A549 (cell line): ENCODE data around the gene SLC35D2. TPM values are rescaled to one million over a fixed set of nuclear protein-coding genes. Genes with fewer than 3 reads are reported as not detected.
"Not testable (repeated sequence)": the region's sequence is repeated elsewhere in the genome, so short reads cannot be mapped to it uniquely, and the experiment has no call there.

Source experiments
- ATAC-seq, 2 experiments: fragments of 200-7000 bp in 1 of 2; fragments of >200 bp in 1 of 2; cut with Nextera tagmentation in 1 of 2; cut with Tn5 transposase in 1 of 2; 3 replicates each; pipeline versions ENCODE4 v1.8.0 to v1.9.1; 2018 to 2020; ENCODE audit warnings: mild to moderate bottlenecking in 1 of 2, moderate library complexity in 1 of 2
- CTCF ChIA-PET: fragments of 300-600 bp; sonication (Branson Sonifier 250); formaldehyde crosslinking; extraction: SDS; loops from one replicate; lab custom pipeline; 2021; ENCODE audit warnings: antibody characterized with exemption, inconsistent platforms; lab: Yijun Ruan, JAX
- POLR2A ChIA-PET: fragments of 350-600 bp; formaldehyde crosslinking; extraction: SDS; loops from one replicate; lab custom pipeline; 2021; ENCODE audit warnings: antibody characterized with exemption, inconsistent platforms; lab: Yijun Ruan, JAX
- DNase-seq, 2 experiments: peaks; one replicate each; pipeline versions ENCODE4 v3.0.0 to v3.0.0-alpha.2; 2011 to 2016; ENCODE audit warnings: low read depth in 1 of 2, low spot score in 1 of 2
- FAIRE-seq: peaks from 2 replicates; lab custom pipeline; 2011; peaks lifted over from hg19 to GRCh38; lab: Jason Lieb, UNC
- H3K27ac ChIP-seq, 2 experiments: fragments of >200 bp; sonication (Bioruptor Twin); formaldehyde crosslinking; 3 replicates each; pipeline ENCODE4 v1.5.1; 2016 to 2017
- H3K4me1 ChIP-seq: fragments of >200 bp; sonication (Bioruptor Twin); formaldehyde crosslinking; 3 replicates; pipeline ENCODE4 v1.6.1; 2016
- H3K4me2 ChIP-seq: fragments of >200 bp; sonication (Bioruptor Twin); formaldehyde crosslinking; 3 replicates; pipeline ENCODE4 v1.6.1; 2016
- H3K4me3 ChIP-seq: fragments of >200 bp; sonication (Bioruptor Twin); formaldehyde crosslinking; 3 replicates; pipeline ENCODE4 v1.5.1; 2016
- H3K9me3 ChIP-seq: fragments of >200 bp; sonication (Bioruptor Twin); formaldehyde crosslinking; 3 replicates; pipeline ENCODE4 v1.6.1; 2016
- BHLHE40 ChIP-seq: IDR thresholded peaks from 2 replicates; pipeline ENCODE4 v1.6.1; 2012; ENCODE audit warnings: low read depth, low read length, inconsistent platforms
- EHMT2 ChIP-seq: fragments of 200-600 bp; sonication (generic); IDR thresholded peaks from 2 replicates; pipeline ENCODE4 v1.6.1; 2016; ENCODE audit warnings: antibody characterized with exemption, low read depth, mild to moderate bottlenecking, moderate library complexity
- EP300 ChIP-seq, 2 experiments: fragments of >200 bp; sonication (Bioruptor Twin); formaldehyde crosslinking; IDR thresholded peaks; 2 replicates in 1 of 2; 3 replicates in 1 of 2; pipeline ENCODE4 v1.6.1; 2016 to 2017
- HOXA7 ChIP-seq: fragments of 250-450 bp; sonication (Bioruptor Pico); IDR thresholded peaks from 2 replicates; pipeline ENCODE4 v1.5.0; 2020; ENCODE audit warnings: mild to moderate bottlenecking, moderate library complexity
- HOXB13 ChIP-seq: fragments of 250-450 bp; sonication (Bioruptor Pico); IDR thresholded peaks from 2 replicates; pipeline ENCODE4 v1.5.0; 2020; ENCODE audit warnings: low read depth, mild to moderate bottlenecking, moderate library complexity
- JUN ChIP-seq, 2 experiments: fragments of >200 bp; sonication (Bioruptor Twin); formaldehyde crosslinking; IDR thresholded peaks; 2 replicates in 1 of 2; 3 replicates in 1 of 2; pipeline ENCODE4 v1.6.1; 2016 to 2017
- JUNB ChIP-seq: fragments of >200 bp; sonication (Bioruptor Twin); formaldehyde crosslinking; IDR thresholded peaks from 2 replicates; pipeline ENCODE4 v1.6.1; 2016
- KDM1A ChIP-seq: fragments of 200-600 bp; sonication (generic); IDR thresholded peaks from 2 replicates; pipeline ENCODE4 v1.6.1; 2016; ENCODE audit warnings: low read depth, mild to moderate bottlenecking
- MAZ ChIP-seq: fragments of 150-350 bp; IDR thresholded peaks from 2 replicates; pipeline ENCODE4 v1.6.1; 2014; ENCODE audit warnings: antibody characterized with exemption, low read depth, low read length, borderline replicate concordance
- NPAS2 ChIP-seq: fragments of 250-450 bp; sonication (Bioruptor Pico); IDR thresholded peaks from 2 replicates; pipeline ENCODE4 v1.8.0; 2022; ENCODE audit warnings: mild to moderate bottlenecking, moderate library complexity, borderline replicate concordance
- NR3C1 ChIP-seq: fragments of >200 bp; sonication (Bioruptor Twin); formaldehyde crosslinking; IDR thresholded peaks from 3 replicates; pipeline ENCODE4 v1.6.1; 2017
- PHF8 ChIP-seq: fragments of 200-600 bp; sonication (generic); IDR thresholded peaks from 2 replicates; pipeline ENCODE4 v1.6.1; 2016; ENCODE audit warnings: low read depth, mild to moderate bottlenecking, antibody characterized with exemption, moderate library complexity, borderline replicate concordance
- RARB ChIP-seq: fragments of 250-450 bp; sonication (Bioruptor Pico); IDR thresholded peaks from 2 replicates; pipeline ENCODE4 v1.8.0; 2021; ENCODE audit warnings: mild to moderate bottlenecking, moderate library complexity
- RCOR1 ChIP-seq: fragments of 150-350 bp; IDR thresholded peaks from 2 replicates; pipeline ENCODE4 v1.6.1; 2014; ENCODE audit warnings: antibody characterized with exemption, low read length, low read depth
- ZC3H11A ChIP-seq: fragments of 450-650 bp; IDR thresholded peaks from 2 replicates; pipeline ENCODE4 v1.6.1; 2014; ENCODE audit warnings: antibody characterized with exemption, mild to moderate bottlenecking
- WGBS: methylation state at CpG from one replicate; pipeline ENCODE4 v1.1.6; 2017; ENCODE audit errors: missing lambda C conversion rate; 5-methylcytosine and 5-hydroxymethylcytosine counted together
- polyA plus RNA-seq, 4 experiments: library from polyadenylated mRNA; depleted of rRNA in 3 of 4; stranded (reverse); fragments of >200 nt; fragmentation: RNase III in 1 of 4; extraction: RNeasy Plus Mini Kit Qiagen cat#74134 plus additional on column Dnase treatment in 1 of 4; gene quantifications; 2 replicates in 3 of 4; 3 replicates in 1 of 4; pipeline ENCODE4 v1.2.3, GENCODE V29; 2011 to 2017
- TF ChIP-seq, protein P1 (sequence below): fragments of 450-650 bp; IDR thresholded peaks from 2 replicates; pipeline ENCODE4 v1.6.1; 2014; ENCODE audit warnings: antibody characterized with exemption
- TF ChIP-seq, protein P2 (sequence below): IDR thresholded peaks from 2 replicates; pipeline ENCODE4 v1.6.1; 2012
- TF ChIP-seq, protein P3 (sequence below): fragments of >200 bp; sonication (Bioruptor Twin); formaldehyde crosslinking; IDR thresholded peaks from 3 replicates; pipeline ENCODE4 v1.5.1; 2016

Gene SLC35D2
- polyA plus RNA-seq, 2 of the 4 experiments (the other 2 are of a cell fraction), result 13.8 to 29.8 TPM

DNA sequence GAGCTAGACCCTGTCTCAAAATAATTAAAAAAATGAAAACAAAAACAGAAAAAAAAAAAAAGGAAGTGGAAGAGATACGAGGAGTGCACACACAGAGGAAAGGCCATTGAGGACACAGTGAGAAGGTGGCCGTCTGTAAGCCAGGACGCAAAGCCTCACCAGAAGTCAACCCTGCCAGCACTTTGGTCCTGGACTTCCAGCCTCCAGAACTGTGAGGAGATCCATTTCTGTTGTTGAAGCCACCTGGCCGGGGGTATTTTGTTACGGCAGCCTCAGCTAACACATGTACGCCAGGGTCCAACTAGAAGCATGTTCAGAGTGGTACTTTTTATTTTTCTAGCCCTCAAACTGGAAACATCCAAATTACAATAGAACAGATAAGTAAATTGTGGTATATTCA lies 21.8 kb downstream of the SLC35D2 start:
- FAIRE-seq (no peak), DNase-seq (no peak), ATAC-seq (no peak)
- Histone ChIP-seq H3K27ac (no peak overlapping the region), H3K4me2 (no peak overlapping the region), H3K4me3 (no peak overlapping the region), H3K4me1 (no peaks in the 10 kb centered on the region), H3K9me3 (no peaks in the 10 kb centered on the region)
- 91% methylated on average over 6 of the region's 6 CpGs for WGBS
- ChIA-PET CTCF (interaction anchor here (0.8 to 1.0 kb wide), 2 partner anchors 29 to 30 kb away, joined by 3 read pairs; no protein-coding TSS in a partner anchor), POLR2A (no interaction called here)
- TF ChIP-seq RCOR1 (no peak), ZC3H11A (no peak), MAZ (no peak), JUN (IDR thresholded peaks at IDR 0.05) (no peak), HOXA7 (no peak), KDM1A (no peak), EP300 (IDR thresholded peaks at IDR 0.05) (no peak), JUNB (no peak), BHLHE40 (no peak)
- TF ChIP-seq, protein P1, sequence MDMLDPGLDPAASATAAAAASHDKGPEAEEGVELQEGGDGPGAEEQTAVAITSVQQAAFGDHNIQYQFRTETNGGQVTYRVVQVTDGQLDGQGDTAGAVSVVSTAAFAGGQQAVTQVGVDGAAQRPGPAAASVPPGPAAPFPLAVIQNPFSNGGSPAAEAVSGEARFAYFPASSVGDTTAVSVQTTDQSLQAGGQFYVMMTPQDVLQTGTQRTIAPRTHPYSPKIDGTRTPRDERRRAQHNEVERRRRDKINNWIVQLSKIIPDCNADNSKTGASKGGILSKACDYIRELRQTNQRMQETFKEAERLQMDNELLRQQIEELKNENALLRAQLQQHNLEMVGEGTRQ, result no peak

- H3K27ac ChIP-seq, result no peak overlapping the region
- no peak for ATAC-seq
- TF ChIP-seq PHF8, result no peak
- TF ChIP-seq, protein P2, sequence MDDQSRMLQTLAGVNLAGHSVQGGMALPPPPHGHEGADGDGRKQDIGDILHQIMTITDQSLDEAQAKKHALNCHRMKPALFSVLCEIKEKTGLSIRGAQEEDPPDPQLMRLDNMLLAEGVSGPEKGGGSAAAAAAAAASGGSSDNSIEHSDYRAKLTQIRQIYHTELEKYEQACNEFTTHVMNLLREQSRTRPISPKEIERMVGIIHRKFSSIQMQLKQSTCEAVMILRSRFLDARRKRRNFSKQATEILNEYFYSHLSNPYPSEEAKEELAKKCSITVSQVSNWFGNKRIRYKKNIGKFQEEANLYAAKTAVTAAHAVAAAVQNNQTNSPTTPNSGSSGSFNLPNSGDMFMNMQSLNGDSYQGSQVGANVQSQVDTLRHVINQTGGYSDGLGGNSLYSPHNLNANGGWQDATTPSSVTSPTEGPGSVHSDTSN, result no peak
- no peak for TF ChIP-seq RARB (CRISPR knock-in tag)
- TF ChIP-seq NPAS2 (CRISPR knock-in tag), result no peak
- no peak for TF ChIP-seq EP300 (IDR thresholded peaks at IDR 0.05)
- no peak for TF ChIP-seq NR3C1
- TF ChIP-seq, all 56 proteins: peak for 0
- Histone ChIP-seq H3K4me3 (no peak overlapping the region), H3K4me1 (no peaks in the 10 kb centered on the region), H3K9me3 (no peaks in the 10 kb centered on the region), H3K4me2 (no peak overlapping the region)
- DNase-seq (no peak), FAIRE-seq (no peak)
- 84% methylated on average over 2 of the region's 2 CpGs for WGBS
- POLR2A ChIA-PET, result interaction anchor here (0.7 kb wide), 1 partner anchor 11 kb away, joined by 4 read pairs; no protein-coding TSS in a partner anchor
- CTCF ChIA-PET, result interaction anchor here (0.8 to 1.0 kb wide), 2 partner anchors 28 to 31 kb away, joined by 3 read pairs; no protein-coding TSS in a partner anchor
Observed at GRCh38 chr9:96360976-96361375, 22.5 kb downstream of the SLC35D2 start.

DNA sequence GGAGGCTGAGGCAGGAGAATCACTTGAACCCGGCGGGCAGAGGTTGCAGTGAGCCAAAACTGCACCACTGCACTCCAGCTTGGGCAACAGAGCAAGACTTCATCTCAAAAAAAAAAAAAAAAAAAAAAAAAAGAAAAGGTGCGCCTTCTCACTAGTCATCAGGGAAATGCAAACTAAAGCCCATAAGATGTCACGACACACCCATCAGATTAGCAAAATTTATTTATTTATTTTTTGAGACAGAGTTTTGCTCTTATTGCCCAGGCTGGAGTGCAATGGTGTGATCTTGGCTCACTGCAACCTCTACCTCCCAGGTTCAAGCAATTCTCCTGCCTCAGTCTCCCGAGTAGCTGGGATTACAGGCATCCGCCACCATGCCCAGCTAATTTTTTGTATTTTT lies 23.0 kb downstream of the SLC35D2 start:
- H3K4me3 ChIP-seq, FAIRE-seq, H3K4me1 ChIP-seq, ATAC-seq, H3K27ac ChIP-seq, H3K4me2 ChIP-seq, H3K9me3 ChIP-seq, DNase-seq: not testable (repeated sequence)
- ChIA-PET POLR2A (interaction anchor here (0.7 kb wide), 2 partner anchors 12 to 21 kb away, joined by 4 to 9 read pairs; no protein-coding TSS in a partner anchor), CTCF (interaction anchor here (0.9 kb wide), 1 partner anchor 8 kb away, joined by 3 read pairs; no protein-coding TSS in a partner anchor)
- 96% methylated on average over 6 of the region's 6 CpGs for WGBS

DNA sequence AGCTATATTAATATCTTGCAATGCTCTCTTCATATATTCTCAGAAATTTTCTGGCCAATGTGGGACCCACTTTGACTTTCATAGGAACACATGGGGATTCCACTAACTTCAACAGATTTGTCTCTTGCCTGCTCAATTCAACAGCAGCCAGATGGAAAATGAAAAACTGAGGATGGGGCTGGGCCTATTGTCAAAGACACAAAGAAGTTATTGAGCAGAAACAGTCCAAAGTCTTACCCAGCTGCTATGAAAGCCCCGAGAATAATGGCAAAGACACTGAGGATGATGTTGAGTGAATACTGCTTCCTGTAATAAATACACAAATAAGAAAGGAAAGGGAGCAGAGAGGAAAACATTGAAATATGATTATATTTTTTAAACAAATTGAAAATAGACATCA lies 32.6 kb downstream of the SLC35D2 start:
- CTCF ChIA-PET, result interaction anchor here (1.1 to 1.4 kb wide), 3 partner anchors 17 to 34 kb away, joined by 3 read pairs; no protein-coding TSS in a partner anchor
- no peak for ATAC-seq
- 91% methylated on average over 1 of the region's 1 CpG for WGBS

More for the DNA sequence above, 32.6 kb downstream of the SLC35D2 start:
- POLR2A ChIA-PET, result no interaction called here
- H3K4me3 ChIP-seq, result no peak overlapping the region
- no peak overlapping the region for H3K4me2 ChIP-seq
- H3K9me3 ChIP-seq, result peaks cover 6% of the 10 kb centered on the region; the same call in 1 of the 3 replicates
- DNase-seq (no peak), FAIRE-seq (no peak)
- no peaks in the 10 kb centered on the region for H3K4me1 ChIP-seq
- H3K27ac ChIP-seq, result no peak overlapping the region
- TF ChIP-seq HOXB13 (CRISPR knock-in tag) (no peak), KDM1A (no peak), JUN (IDR thresholded peaks at IDR 0.05) (no peak), EHMT2 (no peak)
- TF ChIP-seq, protein P1, result no peak
- TF ChIP-seq, protein P3, sequence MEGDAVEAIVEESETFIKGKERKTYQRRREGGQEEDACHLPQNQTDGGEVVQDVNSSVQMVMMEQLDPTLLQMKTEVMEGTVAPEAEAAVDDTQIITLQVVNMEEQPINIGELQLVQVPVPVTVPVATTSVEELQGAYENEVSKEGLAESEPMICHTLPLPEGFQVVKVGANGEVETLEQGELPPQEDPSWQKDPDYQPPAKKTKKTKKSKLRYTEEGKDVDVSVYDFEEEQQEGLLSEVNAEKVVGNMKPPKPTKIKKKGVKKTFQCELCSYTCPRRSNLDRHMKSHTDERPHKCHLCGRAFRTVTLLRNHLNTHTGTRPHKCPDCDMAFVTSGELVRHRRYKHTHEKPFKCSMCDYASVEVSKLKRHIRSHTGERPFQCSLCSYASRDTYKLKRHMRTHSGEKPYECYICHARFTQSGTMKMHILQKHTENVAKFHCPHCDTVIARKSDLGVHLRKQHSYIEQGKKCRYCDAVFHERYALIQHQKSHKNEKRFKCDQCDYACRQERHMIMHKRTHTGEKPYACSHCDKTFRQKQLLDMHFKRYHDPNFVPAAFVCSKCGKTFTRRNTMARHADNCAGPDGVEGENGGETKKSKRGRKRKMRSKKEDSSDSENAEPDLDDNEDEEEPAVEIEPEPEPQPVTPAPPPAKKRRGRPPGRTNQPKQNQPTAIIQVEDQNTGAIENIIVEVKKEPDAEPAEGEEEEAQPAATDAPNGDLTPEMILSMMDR, result no peak
